Stimulated activated CD4-positive, alpha-beta T cell treated with anti-CD3 and anti-CD28 coated beads, TNF-alpha, amount 100 ng/mL, for 1 hour (primary cell): ENCODE data around the gene C21orf91.

Source experiments
- DNase-seq, 3 donors: peaks; one replicate each; pipeline ENCODE4 v3.0.0-alpha.2; 2020; ENCODE audit warnings: low read depth in 3 of 3, low spot score in 1 of 3

Gene C21orf91

DNA sequence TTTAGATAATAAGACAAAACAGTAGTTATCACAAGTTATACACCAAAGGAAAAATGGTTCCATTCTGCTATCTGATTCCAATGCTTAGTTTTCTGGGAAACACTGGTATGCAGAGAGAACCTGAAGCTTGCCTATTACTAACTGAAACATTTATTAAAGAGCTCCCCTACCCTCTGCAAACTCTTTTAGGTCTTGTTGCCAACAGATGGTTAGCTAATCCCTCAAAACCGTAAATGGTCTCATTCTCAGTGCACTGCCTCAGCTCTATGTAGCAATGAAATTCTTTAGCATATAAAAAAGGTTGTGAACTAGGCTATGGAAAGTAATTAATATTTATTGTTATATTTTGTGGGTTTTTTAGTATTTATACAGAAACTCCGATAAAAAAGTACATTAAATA is 20.4 kb downstream of the C21orf91 start:
- no peak for DNase-seq

- no peak for DNase-seq
Measured at GRCh38 chr21:17797967-17798366, 21.2 kb downstream of the C21orf91 start.

DNA sequence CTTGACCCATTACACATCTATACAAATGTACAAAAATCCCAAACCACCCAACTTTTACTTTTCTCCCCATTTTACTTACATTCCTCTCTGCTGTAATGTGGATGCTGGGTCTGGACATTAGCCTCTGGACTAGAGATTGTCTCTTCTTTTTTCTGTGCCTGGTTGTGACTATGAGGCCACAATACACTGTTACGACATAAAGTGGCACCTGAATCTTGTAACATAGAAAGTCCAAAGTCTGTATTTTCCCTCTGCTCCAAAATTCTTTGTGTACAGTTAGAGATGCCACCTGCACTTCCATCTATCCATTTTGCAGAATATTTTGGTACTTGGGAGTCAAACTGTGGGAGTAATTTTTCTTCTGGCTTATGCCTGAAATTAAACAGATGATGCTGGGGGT is 22.7 kb downstream of the C21orf91 start:
- DNase-seq, result no peak

DNA sequence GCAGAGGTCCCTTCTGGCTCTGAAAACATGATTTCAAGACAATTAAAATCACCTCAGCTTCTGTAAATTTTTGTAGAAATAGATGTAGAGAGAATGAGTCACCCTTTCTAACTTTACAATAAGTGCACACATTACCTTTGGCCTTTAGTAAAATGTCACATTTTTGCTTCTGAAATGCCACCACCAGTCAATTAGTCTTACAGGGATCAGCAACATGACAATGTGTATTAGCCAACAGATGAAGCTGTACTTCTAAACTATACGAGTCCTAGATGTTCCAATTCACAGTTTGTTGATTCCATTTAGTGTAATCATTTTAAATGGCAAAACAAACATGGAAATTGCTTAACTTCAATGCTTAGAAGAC is 23.1 kb downstream of the C21orf91 start:
- DNase-seq, result no peak

- no peak for DNase-seq
Measured at GRCh38 chr21:17795146-17796036, 23.8 kb downstream of the C21orf91 start.

DNA sequence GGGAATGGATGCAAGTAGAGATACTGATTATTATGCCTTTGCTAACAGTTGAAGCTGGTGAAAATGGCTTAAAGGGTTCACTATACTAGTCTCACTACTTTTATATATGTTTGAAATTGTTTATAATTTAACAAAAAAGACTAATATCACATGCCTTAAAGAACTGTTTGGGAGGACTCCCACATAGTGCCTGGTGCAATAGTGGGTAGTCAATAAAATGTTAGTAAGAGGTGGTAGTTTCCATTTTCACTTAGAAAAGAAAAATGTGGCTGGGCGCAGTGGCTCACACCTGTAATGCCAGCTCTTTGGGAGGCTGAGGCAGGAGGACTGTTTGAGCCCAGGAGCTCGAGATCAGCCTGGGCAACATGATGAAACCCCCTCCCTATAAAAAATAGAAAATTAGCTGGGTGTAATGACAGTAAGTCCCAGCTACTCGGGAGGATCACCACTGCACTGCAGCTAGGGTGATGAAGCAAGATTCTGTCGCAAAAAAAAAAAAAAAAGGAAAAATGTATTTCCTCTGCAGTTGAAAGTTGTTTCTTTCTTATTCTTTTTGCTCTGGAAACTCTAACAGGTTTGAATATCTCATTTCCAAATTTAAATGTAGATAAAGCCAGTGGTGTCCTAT is 24.5 kb downstream of the C21orf91 start:
- DNase-seq, result no peak

- DNase-seq, result no peak
Measured at GRCh38 chr21:17793246-17794123, 25.7 kb downstream of the C21orf91 start.

DNA sequence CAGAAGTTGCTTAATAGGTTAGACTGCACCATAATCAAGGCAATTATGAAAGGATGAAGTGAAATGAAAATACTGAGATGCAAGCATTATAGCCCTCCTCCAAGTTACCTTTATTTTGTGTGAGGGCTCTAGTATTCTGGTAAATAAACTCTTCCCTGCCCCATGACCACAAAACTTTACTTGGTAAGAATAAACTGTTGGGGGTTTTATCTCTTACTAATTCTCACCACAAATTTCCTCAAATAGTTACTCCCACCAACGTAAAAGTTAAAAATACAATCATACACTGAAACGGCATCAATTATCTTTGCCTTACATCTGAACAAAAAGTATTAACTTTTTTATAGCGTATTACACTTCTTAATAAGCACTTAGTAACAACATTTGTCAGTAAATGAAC is 29.5 kb downstream of the C21orf91 start:
- no peak for DNase-seq

DNA sequence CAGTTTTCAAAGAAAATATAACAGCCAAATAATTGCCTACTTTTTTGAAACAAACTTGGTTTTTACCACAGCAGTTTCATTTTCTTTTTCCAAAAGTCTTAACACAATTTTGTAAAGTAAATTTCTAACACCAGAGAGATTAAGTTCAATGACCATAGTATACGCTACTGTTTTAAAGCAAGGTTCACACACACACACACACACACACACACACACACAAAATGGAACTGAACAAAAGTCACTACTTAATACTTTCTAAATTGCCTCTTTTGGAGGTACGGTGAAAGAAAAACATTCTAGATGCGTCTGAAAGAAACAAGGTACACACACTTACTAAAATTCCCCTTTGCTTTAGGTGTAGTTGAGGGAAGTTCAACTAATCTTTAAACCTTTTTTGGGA is 30.1 kb downstream of the C21orf91 start:
- no peak for DNase-seq

DNA sequence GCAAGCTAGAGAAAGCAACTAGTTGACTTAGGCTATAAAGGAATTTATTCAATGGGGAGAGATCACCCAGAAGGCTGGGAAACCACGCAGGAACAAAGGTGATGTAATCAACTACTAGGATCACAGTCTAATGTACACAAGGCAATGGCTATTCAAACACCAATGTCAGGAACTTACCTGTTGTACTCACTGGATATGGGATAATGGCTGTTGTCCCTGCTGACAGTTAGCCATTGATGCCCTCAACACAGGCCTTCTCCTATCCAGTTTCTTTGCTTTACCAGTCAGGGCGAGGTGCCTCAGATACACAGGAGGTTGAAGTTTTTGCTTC is 32.3 kb downstream of the C21orf91 start:
- DNase-seq, result no peak

- DNase-seq, result no peak
Measured at GRCh38 chr21:17786071-17786850, 32.9 kb downstream of the C21orf91 start.

DNA sequence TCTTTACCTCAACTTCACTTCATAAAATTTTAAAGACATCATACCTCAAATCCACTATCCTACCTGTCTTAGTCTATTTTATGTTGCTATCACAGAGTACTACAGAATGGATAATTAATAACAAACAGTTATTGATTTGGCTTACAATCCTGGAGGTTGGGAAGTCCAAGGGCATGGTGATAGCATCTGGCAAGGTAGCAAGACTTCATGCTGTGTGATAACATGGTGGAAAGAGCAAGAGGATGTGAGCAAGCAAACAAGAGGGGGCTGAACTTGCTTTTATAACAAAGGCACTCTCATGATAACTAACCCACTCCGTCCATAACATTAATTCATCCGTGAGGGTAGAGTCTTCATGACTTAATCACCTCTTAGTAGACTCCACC is 33.8 kb downstream of the C21orf91 start:
- no peak for DNase-seq

DNA sequence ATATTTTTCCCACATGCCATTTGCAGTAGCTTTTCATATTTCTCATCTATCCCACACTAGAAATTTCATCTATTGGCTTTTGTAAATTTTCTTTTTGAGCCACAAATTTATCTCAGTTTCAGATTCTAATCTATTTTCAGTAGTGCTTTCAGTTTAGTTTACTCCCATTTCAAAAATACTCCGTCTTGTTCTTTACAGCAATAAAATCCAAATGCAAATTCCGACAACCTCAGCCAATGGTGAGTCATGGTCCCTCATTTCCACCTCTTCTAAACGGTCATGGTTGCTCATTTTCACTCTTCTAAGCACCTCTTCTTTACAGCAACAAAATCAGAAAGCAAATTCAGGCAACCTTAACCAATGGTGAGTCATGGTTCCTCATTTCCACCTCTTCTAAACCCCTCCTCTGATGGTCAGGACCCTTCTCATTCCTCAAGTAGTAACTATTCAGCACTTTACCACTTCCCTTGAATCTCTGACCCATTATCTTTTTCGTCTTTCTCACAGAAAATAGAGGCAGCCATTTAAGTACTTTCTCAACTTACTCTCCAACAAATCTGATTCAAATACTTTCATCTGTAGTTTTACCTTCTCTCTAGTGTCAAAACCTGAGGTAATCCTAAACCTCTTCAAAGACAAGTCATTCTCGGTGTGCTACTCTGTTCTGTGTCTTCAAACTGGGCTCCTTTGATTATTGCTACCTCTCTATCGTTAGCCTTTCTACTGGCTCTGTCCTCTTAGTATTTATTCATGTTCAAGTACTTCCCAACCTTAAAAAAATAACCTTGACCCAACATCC is 34.4 kb downstream of the C21orf91 start:
- DNase-seq, result no peak

- no peak for DNase-seq
Measured at GRCh38 chr21:17784180-17784598, 35.0 kb downstream of the C21orf91 start.

DNA sequence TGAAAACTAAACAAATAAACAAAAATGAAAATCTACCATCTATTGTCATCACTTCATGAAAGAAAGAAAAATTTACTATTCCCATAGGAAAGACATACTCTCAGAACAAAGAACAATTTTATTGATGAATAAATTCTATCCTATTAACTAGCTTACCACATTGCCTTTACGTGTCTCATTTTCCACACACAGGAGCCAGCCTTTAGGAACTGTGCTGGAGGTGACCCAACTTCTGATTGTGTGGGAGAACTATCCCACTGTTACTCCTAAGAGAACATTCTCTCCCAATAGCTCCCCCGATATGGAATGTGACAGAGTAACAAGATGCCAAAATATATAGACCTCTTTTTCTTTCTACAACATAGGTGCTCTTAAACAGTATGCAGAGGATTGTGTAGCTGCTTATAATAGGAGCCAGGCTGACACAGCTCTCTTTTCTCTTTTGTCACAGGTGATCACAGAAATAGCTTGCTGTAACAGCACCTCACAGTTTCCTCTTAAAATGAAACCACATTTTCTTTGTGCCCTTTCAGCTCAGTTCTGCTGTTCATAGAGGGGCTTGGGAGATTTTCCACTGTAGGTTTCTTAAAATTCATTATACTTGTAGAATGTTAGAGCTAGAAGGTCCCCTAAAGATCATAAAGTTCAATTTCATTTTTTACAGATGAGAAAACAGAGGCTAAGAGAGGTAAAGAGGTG is 35.5 kb downstream of the C21orf91 start:
- DNase-seq, result no peak

DNA sequence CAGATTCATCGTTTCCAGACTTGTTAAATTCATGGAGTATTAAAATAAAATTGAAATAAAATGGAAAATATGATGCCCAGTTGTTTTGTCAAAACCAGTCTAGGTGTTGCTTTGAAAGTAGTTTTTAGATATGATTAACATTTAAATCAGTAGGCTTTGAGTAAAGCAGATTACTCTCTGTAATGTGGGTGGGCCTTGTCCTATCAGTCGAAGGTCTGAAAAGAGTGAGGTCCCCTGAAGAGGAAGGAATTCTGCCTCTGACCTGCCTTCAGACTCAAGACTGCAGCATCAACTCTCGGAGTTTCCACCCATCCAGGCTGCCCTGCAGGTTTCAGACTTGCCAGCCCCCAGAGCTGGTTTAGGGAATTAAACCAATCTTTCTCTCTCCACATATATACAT is 36.2 kb downstream of the C21orf91 start:
- DNase-seq, result no peak

DNA sequence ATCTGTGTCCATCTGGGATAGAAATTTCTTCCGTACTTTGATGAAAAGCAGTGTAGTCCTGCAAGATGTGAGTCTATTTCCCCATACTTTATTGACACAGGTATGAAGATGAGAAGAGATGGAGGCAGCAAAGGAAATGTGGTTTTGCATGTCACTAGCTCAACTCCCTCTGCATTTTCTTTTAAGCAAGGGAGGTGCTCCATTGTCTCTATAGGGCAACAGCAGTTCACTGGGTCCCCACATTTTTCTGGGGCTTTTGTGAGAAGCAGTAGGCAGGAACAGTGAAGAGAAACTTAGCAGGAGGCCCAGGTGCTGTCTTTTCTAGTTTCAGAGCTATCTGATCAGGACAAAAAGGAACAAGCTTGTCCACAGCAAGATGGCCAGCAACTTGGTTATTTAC is 37.1 kb downstream of the C21orf91 start:
- no peak for DNase-seq

- DNase-seq, result no peak
Measured at GRCh38 chr21:17781524-17781923, 37.6 kb downstream of the C21orf91 start.

GRCh38 chr21:17780539-17780938 is 38.6 kb downstream of the C21orf91 start:
- DNase-seq, result no peak

DNA sequence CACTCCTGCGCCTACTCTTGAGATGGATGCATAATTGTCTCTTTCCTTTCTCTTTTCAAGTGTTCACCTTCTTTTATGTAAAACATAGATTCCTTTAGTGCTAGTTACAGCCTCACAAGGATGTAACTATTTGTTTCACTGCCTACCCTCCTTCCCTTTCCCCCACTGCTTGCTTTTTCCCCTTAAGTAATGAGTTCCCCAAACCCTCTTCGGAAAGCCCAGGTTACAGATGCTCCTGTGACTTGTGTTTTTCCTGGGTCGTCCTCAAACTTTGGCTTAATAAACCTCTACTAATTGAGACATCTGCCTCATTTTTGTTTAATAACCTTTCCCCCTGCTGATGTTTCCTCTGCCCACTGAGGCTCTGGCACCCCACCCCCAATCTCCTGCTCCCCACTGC is 39.2 kb downstream of the C21orf91 start:
- DNase-seq, result no peak
